Stomach smooth muscle (tissue), 2 donors: ENCODE measurements around the gene VPREB1.

Experiments used
- H3K27ac ChIP-seq: one replicate; pipeline ENCODE4 v1.7.0; 2013; ENCODE audit warnings: mild to moderate bottlenecking, low read length, inconsistent platforms
- H3K27me3 ChIP-seq, 2 donors: one replicate each; pipeline ENCODE4 v1.7.0; 2013; ENCODE audit warnings: low read length in 2 of 2; ENCODE audit not compliant: insufficient read depth in 2 of 2, control insufficient read depth in 1 of 2
- H3K36me3 ChIP-seq, 2 donors: one replicate each; pipeline ENCODE4 v1.7.0; 2013; ENCODE audit warnings: low read length in 2 of 2; ENCODE audit not compliant: control insufficient read depth in 2 of 2, insufficient read depth in 2 of 2
- H3K4me1 ChIP-seq: one replicate; pipeline ENCODE4 v1.7.0; 2013; ENCODE audit warnings: low read length; ENCODE audit not compliant: control insufficient read depth, insufficient read depth
- H3K4me3 ChIP-seq, 2 donors: one replicate each; pipeline ENCODE4 v1.7.0; 2013; ENCODE audit warnings: low read length in 2 of 2
- H3K9ac ChIP-seq, 2 donors: one replicate each; pipeline ENCODE4 v1.7.0; 2013; ENCODE audit warnings: low read length in 2 of 2, mild to moderate bottlenecking in 1 of 2
- H3K9me3 ChIP-seq, 2 donors: one replicate each; pipeline ENCODE4 v1.7.0; 2013; ENCODE audit warnings: low read length in 2 of 2; ENCODE audit not compliant: control insufficient read depth in 2 of 2
- donor health status: healthy.
- donor health status: Pancreatic carcinoma.

The VPREB1 gene, protein sequence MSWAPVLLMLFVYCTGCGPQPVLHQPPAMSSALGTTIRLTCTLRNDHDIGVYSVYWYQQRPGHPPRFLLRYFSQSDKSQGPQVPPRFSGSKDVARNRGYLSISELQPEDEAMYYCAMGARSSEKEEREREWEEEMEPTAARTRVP

DNA sequence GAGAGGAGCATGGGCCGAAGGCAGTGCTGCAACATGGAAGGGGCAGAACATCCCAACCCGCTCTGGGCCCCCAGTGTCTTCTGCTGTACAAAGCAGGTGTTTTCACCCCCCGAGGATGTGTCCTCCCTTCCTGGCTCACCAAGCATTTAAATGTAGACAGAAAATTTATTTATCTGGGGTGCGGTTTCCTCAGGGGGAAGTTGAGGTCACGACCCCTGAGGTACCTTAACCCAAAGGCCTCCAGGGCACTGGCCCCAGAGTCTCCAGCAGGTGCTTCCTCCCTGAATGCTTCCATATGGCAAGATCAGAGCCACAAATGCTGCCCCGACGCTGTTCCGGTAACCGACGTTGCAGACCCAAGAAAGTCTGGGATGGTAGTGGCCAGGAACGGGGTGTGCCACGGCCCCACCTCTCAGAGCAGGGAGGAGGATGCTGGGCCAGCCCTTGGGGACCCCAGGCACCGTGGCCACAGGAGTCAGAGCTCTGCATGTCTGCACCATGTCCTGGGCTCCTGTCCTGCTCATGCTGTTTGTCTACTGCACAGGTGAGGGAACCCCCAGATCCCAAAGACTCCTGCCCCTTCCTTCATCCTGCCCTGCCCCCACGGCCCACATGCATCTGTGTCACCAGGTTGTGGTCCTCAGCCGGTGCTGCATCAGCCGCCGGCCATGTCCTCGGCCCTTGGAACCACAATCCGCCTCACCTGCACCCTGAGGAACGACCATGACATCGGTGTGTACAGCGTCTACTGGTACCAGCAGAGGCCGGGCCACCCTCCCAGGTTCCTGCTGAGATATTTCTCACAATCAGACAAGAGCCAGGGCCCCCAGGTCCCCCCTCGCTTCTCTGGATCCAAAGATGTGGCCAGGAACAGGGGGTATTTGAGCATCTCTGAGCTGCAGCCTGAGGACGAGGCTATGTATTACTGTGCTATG, at the start of gene VPREB1:
Gene VPREB1, plus strand, starts transcription at position 471 of the 935 bp plus-strand sequence. Its CDS starts 28 bp downstream, at position 499.
- H3K4me1 ChIP-seq, result no peaks in the 10 kb centered on the region
- H3K36me3 ChIP-seq, result no peaks in the 10 kb centered on the region
- no peak within 1 kb of the TSS for H3K9ac ChIP-seq
- H3K27me3 ChIP-seq, result peaks cover 10 to 27% of the 10 kb centered on the region in 2 donors
- H3K4me3 ChIP-seq, result no peak within 1 kb of the TSS
- no peak within 1 kb of the TSS for H3K27ac ChIP-seq
- no peaks in the 10 kb centered on the region for H3K9me3 ChIP-seq

DNA sequence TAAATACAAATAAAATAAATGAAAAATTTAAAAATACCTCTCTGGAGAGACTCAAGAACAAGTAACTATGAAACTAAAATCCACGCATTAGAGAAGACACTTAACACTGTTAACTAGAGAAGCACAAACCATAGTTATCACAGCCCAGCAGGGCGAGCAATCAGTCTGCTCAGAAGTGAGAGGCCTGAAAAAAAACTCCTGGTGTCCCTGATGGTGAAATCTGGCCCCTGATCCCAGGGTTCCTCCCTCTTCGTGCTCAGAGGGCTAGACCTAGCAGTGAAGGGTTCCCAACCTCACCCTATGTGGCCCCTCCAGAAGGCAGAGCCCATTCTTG, 49.7 kb upstream of the VPREB1 start:
- no peak overlapping the region for H3K4me3 ChIP-seq
- H3K9me3 ChIP-seq, result no peaks in the 10 kb centered on the region
- H3K4me1 ChIP-seq, result no peaks in the 10 kb centered on the region
- H3K27me3 ChIP-seq, result peaks cover 0 to 15% of the 10 kb centered on the region in 2 donors
- H3K9ac ChIP-seq, result no peak overlapping the region
- H3K27ac ChIP-seq, result no peak overlapping the region
- H3K36me3 ChIP-seq, result no peaks in the 10 kb centered on the region

DNA sequence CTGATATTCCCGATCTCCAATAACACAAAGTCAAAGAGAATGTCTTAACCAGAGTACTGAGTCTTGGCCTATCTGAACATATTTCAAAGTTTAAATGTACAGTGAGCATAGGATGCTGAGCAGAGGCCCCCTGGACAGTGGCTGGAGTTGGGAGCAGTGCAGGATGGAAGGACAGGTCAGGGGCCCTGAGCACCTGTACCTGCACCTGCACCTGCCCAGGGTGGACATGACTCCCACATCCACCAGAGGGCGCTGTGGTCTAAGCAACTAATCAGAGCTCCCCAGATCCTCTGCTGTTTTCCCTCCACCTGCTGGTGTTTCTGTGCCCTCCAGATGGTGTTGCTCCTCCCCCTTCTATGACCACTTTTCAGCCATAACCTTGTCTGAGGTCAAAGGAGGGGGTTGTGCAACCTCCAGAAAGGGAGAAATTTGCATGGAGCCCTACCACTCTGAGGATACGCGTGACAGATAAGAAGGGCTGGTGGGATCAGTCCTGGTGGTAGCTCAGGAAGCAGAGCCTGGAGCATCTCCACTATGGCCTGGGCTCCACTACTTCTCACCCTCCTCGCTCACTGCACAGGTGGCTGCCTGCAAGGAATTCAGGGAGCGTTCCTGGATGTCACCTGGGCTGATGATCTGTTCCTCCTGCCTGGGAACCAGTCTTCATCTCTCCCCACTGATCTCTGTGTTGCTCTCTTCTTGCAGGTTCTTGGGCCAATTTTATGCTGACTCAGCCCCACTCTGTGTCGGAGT, 49.1 kb upstream of the VPREB1 start:
- Histone ChIP-seq H3K9me3 (no peaks in the 10 kb centered on the region), H3K4me3 (no peak overlapping the region), H3K9ac (no peak overlapping the region), H3K4me1 (no peaks in the 10 kb centered on the region), H3K27me3 (peaks cover 0 to 15% of the 10 kb centered on the region in 2 donors), H3K36me3 (no peaks in the 10 kb centered on the region), H3K27ac (no peak overlapping the region)

DNA sequence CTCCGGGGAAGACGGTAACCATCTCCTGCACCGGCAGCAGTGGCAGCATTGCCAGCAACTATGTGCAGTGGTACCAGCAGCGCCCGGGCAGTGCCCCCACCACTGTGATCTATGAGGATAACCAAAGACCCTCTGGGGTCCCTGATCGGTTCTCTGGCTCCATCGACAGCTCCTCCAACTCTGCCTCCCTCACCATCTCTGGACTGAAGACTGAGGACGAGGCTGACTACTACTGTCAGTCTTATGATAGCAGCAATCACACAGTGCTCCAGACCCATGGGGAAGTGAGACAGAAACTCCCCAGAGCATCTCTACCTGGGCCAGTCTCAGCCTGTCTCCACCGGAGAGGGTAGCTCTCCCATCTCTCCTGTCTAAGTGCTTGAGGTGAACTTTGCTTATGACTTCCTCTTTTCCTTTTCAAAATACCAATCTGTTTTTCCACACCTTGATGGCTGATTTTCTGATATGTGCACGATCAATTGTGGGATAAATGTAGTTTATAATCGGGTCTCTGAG, 48.5 kb upstream of the VPREB1 start:
- Histone ChIP-seq H3K4me3 (no peak overlapping the region), H3K27ac (no peak overlapping the region), H3K9ac (no peak overlapping the region), H3K4me1 (no peaks in the 10 kb centered on the region), H3K27me3 (peaks cover 2 to 15% of the 10 kb centered on the region in 2 donors), H3K36me3 (no peaks in the 10 kb centered on the region), H3K9me3 (no peaks in the 10 kb centered on the region)

DNA sequence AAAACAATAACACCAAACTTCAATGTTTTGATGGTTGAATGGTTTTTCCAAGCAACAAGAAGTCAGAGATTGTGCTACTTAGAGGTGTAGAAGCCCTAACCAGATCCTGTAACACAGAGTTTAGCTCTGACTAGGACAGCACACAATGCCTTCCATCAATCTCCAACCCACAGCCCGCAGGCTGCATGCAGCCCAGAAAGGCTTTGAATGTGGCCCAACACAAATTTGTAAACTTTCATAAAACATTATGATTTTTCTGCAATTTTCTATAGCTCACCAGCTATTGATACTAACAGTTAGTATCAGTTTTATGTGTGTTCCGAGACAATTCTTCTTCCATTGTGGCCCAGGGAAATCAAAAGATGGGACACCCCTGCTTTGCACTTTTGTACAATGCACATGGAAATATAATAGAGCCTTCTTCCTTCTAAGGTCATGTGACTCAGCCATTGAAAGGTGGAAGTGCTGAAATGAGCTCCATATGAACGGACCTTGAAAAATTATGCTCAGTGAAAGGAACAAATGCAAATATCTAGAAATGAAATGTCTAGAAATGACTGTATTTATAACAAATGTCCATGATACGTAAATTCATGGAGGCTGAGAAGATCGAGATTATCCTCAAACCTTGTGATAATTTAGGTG, 47.6 kb upstream of the VPREB1 start:
- H3K4me1 ChIP-seq, result no peaks in the 10 kb centered on the region
- H3K36me3 ChIP-seq, result no peaks in the 10 kb centered on the region
- H3K27me3 ChIP-seq, result peaks cover 2 to 20% of the 10 kb centered on the region in 2 donors
- H3K9ac ChIP-seq, result no peak overlapping the region
- no peak overlapping the region for H3K27ac ChIP-seq
- H3K4me3 ChIP-seq, result no peak overlapping the region
- no peaks in the 10 kb centered on the region for H3K9me3 ChIP-seq

DNA sequence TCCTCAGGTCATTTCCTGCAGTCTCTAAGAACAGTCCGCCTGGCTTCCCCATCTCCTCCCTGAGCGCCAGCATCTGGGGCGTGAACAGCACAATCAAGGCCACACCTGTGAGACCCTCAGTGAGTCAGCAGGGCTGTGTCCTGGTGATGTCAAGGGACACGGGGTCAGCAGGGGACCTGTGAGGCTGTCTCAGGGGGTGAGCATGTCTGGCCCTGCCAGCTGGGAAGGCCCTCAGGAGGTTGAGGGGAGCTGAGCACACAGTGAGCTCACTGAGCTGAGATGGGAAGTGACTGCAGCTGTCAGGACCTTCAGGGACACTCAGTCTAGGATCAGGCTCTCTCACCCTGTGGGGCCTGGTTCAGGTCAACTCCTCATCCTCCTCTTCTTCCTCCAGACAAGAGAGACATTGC, 46.6 kb upstream of the VPREB1 start:
- Histone ChIP-seq H3K27me3 (peaks cover 2 to 20% of the 10 kb centered on the region in 2 donors), H3K4me3 (no peak overlapping the region), H3K27ac (no peak overlapping the region), H3K4me1 (no peaks in the 10 kb centered on the region), H3K9ac (no peak overlapping the region), H3K36me3 (no peaks in the 10 kb centered on the region), H3K9me3 (no peaks in the 10 kb centered on the region)

DNA sequence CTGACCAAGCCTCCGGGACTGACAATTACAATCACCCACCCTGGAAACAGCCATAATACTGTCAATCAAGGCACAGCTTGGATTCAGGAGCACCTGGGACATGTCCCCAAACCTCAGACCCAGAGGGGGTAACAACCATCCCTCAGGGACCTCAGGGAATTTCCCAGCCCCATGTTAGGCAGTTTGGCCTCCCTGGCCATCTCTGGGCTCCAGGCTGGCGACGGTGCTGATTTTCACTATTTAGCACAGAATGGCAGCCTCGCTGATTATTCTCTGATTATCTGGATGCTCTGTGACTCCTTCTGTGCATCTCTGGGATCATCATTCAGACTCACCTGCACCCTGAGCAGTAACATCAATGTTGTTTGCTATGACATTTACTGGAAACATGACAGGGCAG, 45.8 kb upstream of the VPREB1 start:
- H3K4me1 ChIP-seq, result no peaks in the 10 kb centered on the region
- no peaks in the 10 kb centered on the region for H3K36me3 ChIP-seq
- no peak overlapping the region for H3K4me3 ChIP-seq
- peaks cover 2 to 25% of the 10 kb centered on the region in 2 donors for H3K27me3 ChIP-seq
- no peak overlapping the region for H3K9ac ChIP-seq
- no peak overlapping the region for H3K27ac ChIP-seq
- no peaks in the 10 kb centered on the region for H3K9me3 ChIP-seq

DNA sequence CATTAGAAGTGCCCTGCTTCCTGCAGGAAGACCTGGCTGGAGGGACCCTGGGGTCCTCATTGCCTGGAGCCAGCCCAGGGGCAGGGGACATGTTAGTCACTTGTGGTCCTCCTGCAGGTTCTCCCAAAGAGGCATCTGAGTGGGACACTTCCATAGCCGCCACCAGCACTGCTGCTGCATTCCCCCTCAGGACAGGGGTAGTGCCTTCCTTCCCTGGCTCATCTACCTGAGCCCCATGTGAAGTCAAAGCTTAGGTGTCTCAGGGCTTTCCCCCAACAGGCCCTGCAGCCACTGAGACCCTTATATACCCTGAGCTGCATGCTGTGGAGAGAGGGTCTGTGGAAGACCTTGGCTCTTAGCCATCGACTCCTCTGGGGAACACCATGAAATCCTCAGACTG, 45.0 kb upstream of the VPREB1 start:
- Histone ChIP-seq H3K36me3 (no peaks in the 10 kb centered on the region), H3K27me3 (peaks cover 2 to 27% of the 10 kb centered on the region in 2 donors)

DNA sequence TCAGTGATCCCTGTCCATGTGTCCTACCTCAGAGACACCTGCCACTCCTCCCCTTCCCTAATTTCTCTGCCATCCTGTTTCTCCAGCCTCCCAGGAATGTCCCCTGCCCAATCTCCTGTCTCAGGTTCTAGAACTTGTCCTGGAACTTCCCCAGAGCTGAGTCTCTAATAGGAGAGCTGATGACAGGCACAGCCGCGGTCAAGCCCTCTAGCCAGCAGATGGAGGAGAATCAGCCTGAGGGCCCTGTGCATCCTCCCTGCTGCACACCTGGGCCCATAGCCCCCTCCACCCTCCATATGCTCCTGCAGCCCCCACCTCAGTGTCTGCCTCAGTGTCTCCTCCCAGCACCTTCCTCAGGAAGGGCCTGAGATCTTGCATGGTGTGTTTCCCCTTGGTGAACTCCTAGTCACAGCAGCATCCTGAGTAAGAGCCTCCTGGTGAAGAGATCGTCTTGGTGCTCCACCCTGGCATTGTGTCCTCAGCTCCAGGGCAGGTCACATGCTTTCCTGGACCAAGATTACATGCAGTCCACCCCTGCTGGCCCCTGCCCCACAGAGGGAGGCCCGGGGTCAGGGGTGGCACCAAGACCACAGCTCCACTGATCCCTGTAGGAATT, 43.9 kb upstream of the VPREB1 start:
- no peak overlapping the region for H3K27ac ChIP-seq
- H3K27me3 ChIP-seq, result peaks cover 2 to 27% of the 10 kb centered on the region in 2 donors
- no peaks in the 10 kb centered on the region for H3K4me1 ChIP-seq
- no peak overlapping the region for H3K4me3 ChIP-seq
- no peaks in the 10 kb centered on the region for H3K9me3 ChIP-seq
- H3K9ac ChIP-seq, result no peak overlapping the region
- H3K36me3 ChIP-seq, result no peaks in the 10 kb centered on the region

More for the DNA sequence above, 45.0 kb upstream of the VPREB1 start:
- Histone ChIP-seq H3K9ac (no peak overlapping the region), H3K27ac (no peak overlapping the region), H3K4me3 (no peak overlapping the region), H3K9me3 (no peaks in the 10 kb centered on the region), H3K4me1 (no peaks in the 10 kb centered on the region)
